H7 (cell line): ENCODE data around the gene PCCA. TPM values are rescaled to one million over a fixed set of nuclear protein-coding genes. Genes with fewer than 3 reads are reported as not detected.

Experiments
- DNase-seq: peaks from one replicate; pipeline ENCODE4 v3.0.0; 2012
- H3K27me3 ChIP-seq: 2 replicates; pipeline ENCODE4 v1.6.0; 2011; ENCODE audit warnings: mild to moderate bottlenecking, low read length; ENCODE audit not compliant: control insufficient read depth, insufficient read depth
- H3K36me3 ChIP-seq: replicated peaks from 2 replicates; pipeline ENCODE4 v1.5.1; 2011; ENCODE audit warnings: low read length; ENCODE audit not compliant: control insufficient read depth, insufficient read depth
- H3K4me3 ChIP-seq: 2 replicates; pipeline ENCODE4 v1.5.1; 2011; ENCODE audit warnings: low read depth, mild to moderate bottlenecking, control low read depth, low read length, moderate library complexity; ENCODE audit not compliant: insufficient read depth
- total RNA-seq: library from RNA; depleted of rRNA; stranded (reverse); fragments of >200 nt; shearing (Covaris generic); gene quantifications from 2 replicates; pipeline ENCODE4 v1.2.3, GENCODE V29; 2014

Gene PCCA
- total RNA-seq, 1 experiment from 2014 or later = 23.9 TPM

GRCh38 chr13:100110269-100110668 is 21.4 kb downstream of the PCCA start:
- H3K4me3 ChIP-seq = no peak overlapping the region
- no peaks in the 10 kb centered on the region for H3K27me3 ChIP-seq
- no peak for DNase-seq
- peaks cover 1% of the 10 kb centered on the region for H3K36me3 ChIP-seq

GRCh38 chr13:100112186-100112838 is 23.4 kb downstream of the PCCA start:
- H3K27me3 ChIP-seq = no peaks in the 10 kb centered on the region

GRCh38 chr13:100115693-100116254 is 26.9 kb downstream of the PCCA start:
- H3K4me3 ChIP-seq = no peak overlapping the region
- peaks cover 1% of the 10 kb centered on the region for H3K36me3 ChIP-seq
- DNase-seq = no peak
- H3K27me3 ChIP-seq = no peaks in the 10 kb centered on the region

More at GRCh38 chr13:100112186-100112838, 23.4 kb downstream of the PCCA start:
- no peak overlapping the region for H3K4me3 ChIP-seq
- peaks cover 1% of the 10 kb centered on the region for H3K36me3 ChIP-seq
- DNase-seq = no peak

GRCh38 chr13:100124265-100124664 is 35.4 kb downstream of the PCCA start:
- H3K36me3 ChIP-seq = no peaks in the 10 kb centered on the region; the same call in none of the 2 replicates
- H3K4me3 ChIP-seq = no peak overlapping the region
- no peak for DNase-seq
- no peaks in the 10 kb centered on the region for H3K27me3 ChIP-seq

- no peak for DNase-seq
- no peaks in the 10 kb centered on the region for H3K27me3 ChIP-seq
- no peak overlapping the region for H3K4me3 ChIP-seq
- H3K36me3 ChIP-seq = no peaks in the 10 kb centered on the region; the same call in none of the 2 replicates
Measured at GRCh38 chr13:100125946-100126345, 37.1 kb downstream of the PCCA start.

GRCh38 chr13:100128373-100128772 is 39.5 kb downstream of the PCCA start:
- Histone ChIP-seq H3K27me3 (no peaks in the 10 kb centered on the region), H3K4me3 (no peak overlapping the region), H3K36me3 (no peaks in the 10 kb centered on the region)
- DNase-seq = no peak

- Histone ChIP-seq H3K36me3 (no peaks in the 10 kb centered on the region), H3K27me3 (no peaks in the 10 kb centered on the region), H3K4me3 (no peak overlapping the region)
- no peak for DNase-seq
Measured at GRCh38 chr13:100128838-100129237, 39.9 kb downstream of the PCCA start.

GRCh38 chr13:100129605-100130004 is 40.7 kb downstream of the PCCA start:
- no peak overlapping the region for H3K4me3 ChIP-seq

GRCh38 chr13:100130092-100130491 is 41.2 kb downstream of the PCCA start:
- Histone ChIP-seq H3K36me3 (no peaks in the 10 kb centered on the region), H3K4me3 (no peak overlapping the region), H3K27me3 (no peaks in the 10 kb centered on the region)
- DNase-seq = no peak

More at GRCh38 chr13:100129605-100130004, 40.7 kb downstream of the PCCA start:
- DNase-seq = no peak
- no peaks in the 10 kb centered on the region for H3K27me3 ChIP-seq
- H3K36me3 ChIP-seq = no peaks in the 10 kb centered on the region

GRCh38 chr13:100130930-100131511 is 42.1 kb downstream of the PCCA start:
- Histone ChIP-seq H3K4me3 (no peak overlapping the region), H3K27me3 (no peaks in the 10 kb centered on the region), H3K36me3 (no peaks in the 10 kb centered on the region)
- DNase-seq = no peak

- Histone ChIP-seq H3K4me3 (no peak overlapping the region), H3K27me3 (no peaks in the 10 kb centered on the region), H3K36me3 (no peaks in the 10 kb centered on the region)
- DNase-seq = no peak
Measured at GRCh38 chr13:100131863-100132574, 43.1 kb downstream of the PCCA start.

GRCh38 chr13:100138859-100139491 is 50.1 kb downstream of the PCCA start:
- Histone ChIP-seq H3K27me3 (no peaks in the 10 kb centered on the region), H3K4me3 (no peak overlapping the region), H3K36me3 (no peaks in the 10 kb centered on the region)
- DNase-seq = no peak

- H3K4me3 ChIP-seq = no peak overlapping the region
- no peaks in the 10 kb centered on the region for H3K27me3 ChIP-seq
- no peak for DNase-seq
- H3K36me3 ChIP-seq = no peaks in the 10 kb centered on the region
Measured at GRCh38 chr13:100139817-100140216, 50.9 kb downstream of the PCCA start.

- DNase-seq = no peak
- Histone ChIP-seq H3K36me3 (no peaks in the 10 kb centered on the region), H3K27me3 (no peaks in the 10 kb centered on the region), H3K4me3 (no peak overlapping the region)
Measured at GRCh38 chr13:100140441-100140840, 51.5 kb downstream of the PCCA start.
